Suprapubic skin (tissue), 4 donors: Measurements from ENCODE around the gene ATXN7L1. TPM values are rescaled to one million over a fixed set of nuclear protein-coding genes. Genes with fewer than 3 reads are reported as not detected.

Source experiments
- DNase-seq, 2 donors: peaks; one replicate each; pipeline ENCODE4 v3.0.0-alpha.2; 2019; ENCODE audit warnings: low spot score in 2 of 2
- H3K27ac ChIP-seq: fragments of 200-600 bp; sonication (generic); one replicate; pipeline ENCODE4 v1.5.1; 2019
- H3K27me3 ChIP-seq: fragments of 200-600 bp; sonication (generic); one replicate; pipeline ENCODE4 v1.5.1; 2019
- H3K36me3 ChIP-seq: fragments of 200-600 bp; sonication (generic); one replicate; pipeline ENCODE4 v1.5.1; 2019
- H3K4me1 ChIP-seq: fragments of 200-600 bp; sonication (generic); one replicate; pipeline ENCODE4 v1.5.1; 2019
- H3K4me3 ChIP-seq: fragments of 200-600 bp; sonication (generic); one replicate; pipeline ENCODE4 v1.5.1; 2019; ENCODE audit warnings: mild to moderate bottlenecking
- H3K9me3 ChIP-seq: fragments of 200-600 bp; sonication (generic); one replicate; pipeline ENCODE4 v1.5.1; 2019
- EP300 ChIP-seq: sonication (generic); formaldehyde crosslinking; IDR thresholded peaks from one replicate; pipeline ENCODE4 v1.6.1; 2017; ENCODE audit warnings: antibody characterized with exemption
- POLR2A ChIP-seq, 2 donors: fragments of 450-650 bp; IDR thresholded peaks; one replicate each; pipeline ENCODE4 v1.6.1; 2017; ENCODE audit warnings: antibody characterized with exemption in 2 of 2, mild to moderate bottlenecking in 2 of 2, moderate library complexity in 2 of 2
- POLR2AphosphoS5 ChIP-seq, 3 donors: sonication (generic); formaldehyde crosslinking; IDR thresholded peaks; one replicate each; pipeline ENCODE4 v1.6.1; 2017; ENCODE audit warnings: antibody characterized with exemption in 3 of 3
- WGBS: methylation state at CpG from one replicate; pipeline ENCODE4 v1.1.5; 2018; 5-methylcytosine and 5-hydroxymethylcytosine counted together
- total RNA-seq, 4 donors: library from RNA; depleted of rRNA; stranded (reverse); fragments of >200 nt; gene quantifications; one replicate each; pipeline ENCODE4 v1.1.0, GENCODE V29; 2016
- TF ChIP-seq, protein P1 (sequence below), 2 donors: fragments of 200-600 bp in 1 of 2; fragments of 450-650 bp in 1 of 2; sonication (generic) in 1 of 2; IDR thresholded peaks; one replicate each; pipeline ENCODE4 v1.5.1; 2016 to 2019; ENCODE audit warnings: antibody characterized with exemption in 2 of 2, mild to moderate bottlenecking in 1 of 2, moderate library complexity in 1 of 2

Gene ATXN7L1
- total RNA-seq, 4 donors from 2014 or later = 14.8 to 35.6 (median 17.3) TPM

- TF ChIP-seq EP300 = no peak
- TF ChIP-seq, protein P1, sequence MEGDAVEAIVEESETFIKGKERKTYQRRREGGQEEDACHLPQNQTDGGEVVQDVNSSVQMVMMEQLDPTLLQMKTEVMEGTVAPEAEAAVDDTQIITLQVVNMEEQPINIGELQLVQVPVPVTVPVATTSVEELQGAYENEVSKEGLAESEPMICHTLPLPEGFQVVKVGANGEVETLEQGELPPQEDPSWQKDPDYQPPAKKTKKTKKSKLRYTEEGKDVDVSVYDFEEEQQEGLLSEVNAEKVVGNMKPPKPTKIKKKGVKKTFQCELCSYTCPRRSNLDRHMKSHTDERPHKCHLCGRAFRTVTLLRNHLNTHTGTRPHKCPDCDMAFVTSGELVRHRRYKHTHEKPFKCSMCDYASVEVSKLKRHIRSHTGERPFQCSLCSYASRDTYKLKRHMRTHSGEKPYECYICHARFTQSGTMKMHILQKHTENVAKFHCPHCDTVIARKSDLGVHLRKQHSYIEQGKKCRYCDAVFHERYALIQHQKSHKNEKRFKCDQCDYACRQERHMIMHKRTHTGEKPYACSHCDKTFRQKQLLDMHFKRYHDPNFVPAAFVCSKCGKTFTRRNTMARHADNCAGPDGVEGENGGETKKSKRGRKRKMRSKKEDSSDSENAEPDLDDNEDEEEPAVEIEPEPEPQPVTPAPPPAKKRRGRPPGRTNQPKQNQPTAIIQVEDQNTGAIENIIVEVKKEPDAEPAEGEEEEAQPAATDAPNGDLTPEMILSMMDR (IDR thresholded peaks at IDR 0.05) = no peak
- Histone ChIP-seq H3K36me3 (no peaks in the 10 kb centered on the region), H3K27me3 (no peaks in the 10 kb centered on the region), H3K4me1 (peaks cover 5% of the 10 kb centered on the region), H3K27ac (no peak overlapping the region), H3K9me3 (no peaks in the 10 kb centered on the region), H3K4me3 (no peak overlapping the region)
- WGBS = 79% methylated on average over 1 of the region's 1 CpG
- no peak for DNase-seq
Observed at GRCh38 chr7:105822806-105823205, 53.6 kb downstream of the ATXN7L1 start.

GRCh38 chr7:105821527-105821926 is 54.9 kb downstream of the ATXN7L1 start:
- Histone ChIP-seq H3K36me3 (no peaks in the 10 kb centered on the region), H3K4me3 (no peak overlapping the region), H3K27me3 (no peaks in the 10 kb centered on the region), H3K27ac (no peak overlapping the region), H3K9me3 (no peaks in the 10 kb centered on the region), H3K4me1 (peaks cover 10% of the 10 kb centered on the region)
- TF ChIP-seq, protein P1 (IDR thresholded peaks at IDR 0.05) = no peak
- TF ChIP-seq POLR2A (IDR thresholded peaks at IDR 0.05) (no peak), EP300 (no peak), POLR2AphosphoS5 (IDR thresholded peaks at IDR 0.05) (no peak)
- DNase-seq = no peak
- WGBS = 94% methylated on average over 4 of the region's 4 CpGs

GRCh38 chr7:105820363-105821066 is 55.9 kb downstream of the ATXN7L1 start:
- H3K36me3 ChIP-seq = no peaks in the 10 kb centered on the region
- H3K4me3 ChIP-seq = no peak overlapping the region
- peaks cover 13% of the 10 kb centered on the region for H3K4me1 ChIP-seq
- no peak for DNase-seq
- H3K9me3 ChIP-seq = no peaks in the 10 kb centered on the region
- H3K27ac ChIP-seq = no peak overlapping the region
- 93% methylated on average over 5 of the region's 5 CpGs for WGBS
- no peaks in the 10 kb centered on the region for H3K27me3 ChIP-seq
- TF ChIP-seq, protein P1 (IDR thresholded peaks at IDR 0.05) = no peak
- TF ChIP-seq POLR2A (IDR thresholded peaks at IDR 0.05) (no peak), EP300 (no peak), POLR2AphosphoS5 (IDR thresholded peaks at IDR 0.05) (no peak)

- H3K27me3 ChIP-seq = no peaks in the 10 kb centered on the region
- no peak overlapping the region for H3K27ac ChIP-seq
- H3K4me3 ChIP-seq = no peak overlapping the region
- 96% methylated on average over 18 of the region's 18 CpGs for WGBS
- no peaks in the 10 kb centered on the region for H3K36me3 ChIP-seq
- TF ChIP-seq, protein P1 (IDR thresholded peaks at IDR 0.05) = no peak
- TF ChIP-seq POLR2A (IDR thresholded peaks at IDR 0.05) (no peak), POLR2AphosphoS5 (IDR thresholded peaks at IDR 0.05) (no peak), EP300 (no peak)
- H3K9me3 ChIP-seq = no peaks in the 10 kb centered on the region
- peaks cover 13% of the 10 kb centered on the region for H3K4me1 ChIP-seq
- DNase-seq = no peak
Observed at GRCh38 chr7:105819559-105819958, 56.8 kb downstream of the ATXN7L1 start.

- 81% methylated on average over 6 of the region's 6 CpGs for WGBS
- DNase-seq = no peak
- TF ChIP-seq EP300 (no peak), POLR2AphosphoS5 (IDR thresholded peaks at IDR 0.05) (no peak), POLR2A (IDR thresholded peaks at IDR 0.05) (no peak)
- TF ChIP-seq, protein P1 (IDR thresholded peaks at IDR 0.05) = no peak
Observed at GRCh38 chr7:105816954-105817615, 59.3 kb downstream of the ATXN7L1 start.

More at GRCh38 chr7:105816954-105817615, 59.3 kb downstream of the ATXN7L1 start:
- Histone ChIP-seq H3K4me3 (no peak overlapping the region), H3K4me1 (peaks cover 13% of the 10 kb centered on the region), H3K27me3 (no peaks in the 10 kb centered on the region), H3K36me3 (no peaks in the 10 kb centered on the region), H3K27ac (no peak overlapping the region), H3K9me3 (no peaks in the 10 kb centered on the region)
